Retinal pigment epithelial cell (primary cell): Measurements from ENCODE around the gene IL1RAPL1.
A peak's percentile ranks its signal among the peaks of the same experiment; 100 is the strongest.
"Not testable (repeated sequence)": the region's sequence is repeated elsewhere in the genome, so short reads cannot be mapped to it uniquely, and the experiment has no call there.

Experiments used
- DNase-seq: peaks from one replicate; pipeline ENCODE4 v3.0.0-alpha.2; 2010; ENCODE audit warnings: low read depth
- H3K4me3 ChIP-seq: 2 replicates; pipeline ENCODE4 v1.5.1; 2011; ENCODE audit warnings: mild to moderate bottlenecking, low read length, control low read depth, moderate library complexity
- CTCF ChIP-seq: conservative IDR thresholded peaks from 2 replicates; pipeline ENCODE4 v1.5.1; 2011; ENCODE audit warnings: low read depth, low read length, control low read depth, inconsistent platforms

IL1RAPL1 gene

DNA sequence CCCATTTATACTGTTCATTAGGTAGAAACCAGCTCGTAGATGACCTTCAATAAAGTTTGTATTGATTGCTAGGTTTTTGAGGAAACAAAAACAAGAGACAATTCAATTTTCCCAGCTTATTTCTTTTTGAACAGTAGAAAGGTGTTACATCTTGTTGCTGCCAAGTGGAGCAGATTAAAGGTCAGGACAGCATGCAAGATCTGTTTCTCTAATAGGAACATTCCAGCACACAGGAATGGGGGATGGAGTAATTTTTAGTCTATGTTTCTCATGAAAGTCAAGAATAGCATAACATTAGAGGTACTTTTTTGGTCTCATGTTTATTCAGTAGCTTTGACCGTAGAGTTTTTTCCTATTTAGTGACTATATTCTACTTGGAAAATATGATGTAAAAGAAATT, 132.4 kb downstream of the IL1RAPL1 start:
- no peak for DNase-seq
- no peak overlapping the region for H3K4me3 ChIP-seq
- TF ChIP-seq CTCF, result no peak

- no peak for TF ChIP-seq CTCF
- DNase-seq, result no peak
- no peak overlapping the region for H3K4me3 ChIP-seq
Measured at GRCh38 chrX:28752330-28752729, 165.1 kb downstream of the IL1RAPL1 start.

DNA sequence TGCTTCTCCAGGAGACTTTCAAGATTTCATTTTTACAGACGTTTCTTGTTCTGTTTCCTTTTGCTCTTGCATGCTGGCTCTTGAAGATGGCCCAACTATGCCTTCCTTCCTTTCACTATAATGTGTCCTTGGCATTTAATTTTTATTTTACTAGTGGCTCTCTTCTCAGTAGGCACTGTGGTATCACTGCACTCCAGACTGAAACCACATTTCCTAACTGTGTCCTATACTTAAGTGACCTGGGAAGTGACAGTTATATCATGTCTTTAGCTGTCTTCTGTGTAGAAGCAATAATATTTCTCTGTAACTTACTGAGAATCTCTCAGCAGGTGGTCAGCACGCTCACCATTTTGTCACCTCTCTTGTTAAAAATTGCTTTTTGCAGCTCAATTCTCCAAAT, 168.9 kb downstream of the IL1RAPL1 start:
- no peak for TF ChIP-seq CTCF
- H3K4me3 ChIP-seq, result no peak overlapping the region
- no peak for DNase-seq

DNA sequence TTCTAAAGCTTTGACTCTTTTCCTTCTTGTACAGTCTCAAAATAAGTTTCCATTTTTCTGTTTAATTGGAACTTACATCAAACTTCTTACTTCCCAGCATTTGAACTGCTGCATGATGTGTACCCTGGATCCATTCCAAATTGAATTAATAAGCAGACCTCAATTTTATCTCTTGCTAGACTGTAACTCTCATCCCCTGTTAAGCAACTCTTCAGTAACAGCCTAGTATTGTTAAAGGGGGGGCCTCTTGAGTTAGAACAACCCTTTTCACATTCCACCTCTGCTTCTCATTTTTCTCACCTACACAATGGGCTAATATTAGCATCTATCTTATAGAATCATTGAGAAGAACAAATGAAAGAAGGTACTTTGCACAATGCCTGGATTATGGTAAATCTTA, 169.4 kb downstream of the IL1RAPL1 start:
- TF ChIP-seq CTCF, result no peak
- no peak for DNase-seq

GRCh38 chrX:28757290-28757689, 170.0 kb downstream of the IL1RAPL1 start:
- H3K4me3 ChIP-seq, result no peak overlapping the region
- TF ChIP-seq CTCF, result no peak
- no peak for DNase-seq

More for the DNA sequence above, 169.4 kb downstream of the IL1RAPL1 start:
- no peak overlapping the region for H3K4me3 ChIP-seq

DNA sequence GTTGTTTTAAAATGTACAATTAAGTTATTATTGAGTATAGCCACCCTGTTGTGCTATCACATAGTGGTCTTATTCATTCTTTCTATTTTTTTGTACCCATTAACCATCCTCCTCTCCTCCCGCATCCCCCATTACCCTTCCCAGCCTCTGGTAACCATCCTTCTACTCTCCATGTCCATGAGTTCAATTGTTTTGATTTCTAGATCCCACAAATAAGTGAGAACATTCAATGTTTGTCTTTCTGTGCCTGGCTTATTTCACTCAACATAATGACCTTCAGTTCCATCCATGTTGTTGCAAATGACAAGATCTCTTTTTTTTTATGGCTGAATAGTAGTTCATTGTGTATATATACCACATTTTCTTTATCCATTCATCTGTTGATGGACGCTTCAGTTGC, 179.3 kb downstream of the IL1RAPL1 start:
- not testable (repeated sequence) for H3K4me3 ChIP-seq, DNase-seq

- no peak overlapping the region for H3K4me3 ChIP-seq
- no peak for TF ChIP-seq CTCF
- no peak for DNase-seq
Measured at GRCh38 chrX:28773807-28774206, 186.6 kb downstream of the IL1RAPL1 start.

GRCh38 chrX:28787206-28787605, 200.0 kb downstream of the IL1RAPL1 start:
- TF ChIP-seq CTCF, result no peak
- DNase-seq, result peak; percentile 46
- no peak overlapping the region for H3K4me3 ChIP-seq

- not testable (repeated sequence) for DNase-seq, H3K4me3 ChIP-seq
Measured at GRCh38 chrX:28800671-28801070, 213.4 kb downstream of the IL1RAPL1 start.
